ENCODE results near the gene DDX19B. TPM values are rescaled to one million over a fixed set of nuclear protein-coding genes. Genes with fewer than 3 reads are reported as not detected.

Gene DDX19B
- total RNA-seq, 1 donor from 2014 or later: 33.3 TPM

DNA sequence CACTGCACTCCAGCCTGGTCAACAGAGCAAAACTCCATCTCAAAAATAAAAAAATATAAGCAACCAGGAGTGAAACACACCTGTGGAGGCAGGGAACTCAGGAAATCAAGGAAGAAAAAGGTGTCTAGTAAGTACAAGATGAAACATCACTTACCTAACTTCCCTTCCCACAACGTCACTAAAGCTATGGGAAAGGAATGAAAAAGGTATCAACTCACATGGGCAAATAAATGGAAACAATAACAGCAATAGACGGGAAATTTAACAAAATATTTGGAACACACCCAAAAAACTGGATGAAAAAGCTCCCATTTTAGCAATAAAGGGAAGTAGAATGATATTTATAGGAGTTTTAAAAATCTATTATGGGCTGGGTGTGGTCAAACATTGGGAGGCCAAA, 78.8 kb downstream of the DDX19B start:
- H3K9me3 Mint-ChIP-seq: no peaks in the 10 kb centered on the region
- no peak for DNase-seq (ENCODE audit: low spot score)
- peaks cover 2% of the 10 kb centered on the region for H3K4me1 Mint-ChIP-seq (ENCODE audit: low read depth)
- H3K36me3 Mint-ChIP-seq (ENCODE audit: low read depth): peaks cover 48% of the 10 kb centered on the region
- H3K27me3 Mint-ChIP-seq (ENCODE audit: low read depth): no peaks in the 10 kb centered on the region
- H3K27ac Mint-ChIP-seq: no peak overlapping the region
- intact Hi-C loops (cut with micrococcal nuclease): no loop called here
- H3K4me3 Mint-ChIP-seq (ENCODE audit: low read depth): peak overlapping the region; percentile 15

GRCh38 chr16:70378869-70379493, 80.0 kb downstream of the DDX19B start:
- H3K9me3 Mint-ChIP-seq: no peaks in the 10 kb centered on the region
- intact Hi-C loops (cut with micrococcal nuclease): no loop called here
- H3K27ac Mint-ChIP-seq: no peak overlapping the region
- peak overlapping the region; percentile 98 for H3K4me3 Mint-ChIP-seq (ENCODE audit: low read depth)
- H3K27me3 Mint-ChIP-seq (ENCODE audit: low read depth): no peaks in the 10 kb centered on the region
- peaks cover 2% of the 10 kb centered on the region for H3K4me1 Mint-ChIP-seq (ENCODE audit: low read depth)
- H3K36me3 Mint-ChIP-seq (ENCODE audit: low read depth): peaks cover 46% of the 10 kb centered on the region
- no peak for DNase-seq (ENCODE audit: low spot score)

GRCh38 chr16:70380248-70380918, 81.4 kb downstream of the DDX19B start:
- intact Hi-C loops (cut with micrococcal nuclease): loop anchor here (1.0 to 5.0 kb wide), 5 partner anchors 24 to 272 kb away; partner anchors contain the start of gene ST3GAL2
- peaks cover 2% of the 10 kb centered on the region for H3K4me1 Mint-ChIP-seq (ENCODE audit: low read depth)
- no peaks in the 10 kb centered on the region for H3K27me3 Mint-ChIP-seq (ENCODE audit: low read depth)
- peak overlapping the region; percentile 98 for H3K4me3 Mint-ChIP-seq (ENCODE audit: low read depth)
- peak; percentile 54 for DNase-seq (ENCODE audit: low spot score)
- H3K36me3 Mint-ChIP-seq (ENCODE audit: low read depth): peaks cover 42% of the 10 kb centered on the region
- H3K9me3 Mint-ChIP-seq: no peaks in the 10 kb centered on the region
- H3K27ac Mint-ChIP-seq: peak overlapping the region; percentile 80

DNA sequence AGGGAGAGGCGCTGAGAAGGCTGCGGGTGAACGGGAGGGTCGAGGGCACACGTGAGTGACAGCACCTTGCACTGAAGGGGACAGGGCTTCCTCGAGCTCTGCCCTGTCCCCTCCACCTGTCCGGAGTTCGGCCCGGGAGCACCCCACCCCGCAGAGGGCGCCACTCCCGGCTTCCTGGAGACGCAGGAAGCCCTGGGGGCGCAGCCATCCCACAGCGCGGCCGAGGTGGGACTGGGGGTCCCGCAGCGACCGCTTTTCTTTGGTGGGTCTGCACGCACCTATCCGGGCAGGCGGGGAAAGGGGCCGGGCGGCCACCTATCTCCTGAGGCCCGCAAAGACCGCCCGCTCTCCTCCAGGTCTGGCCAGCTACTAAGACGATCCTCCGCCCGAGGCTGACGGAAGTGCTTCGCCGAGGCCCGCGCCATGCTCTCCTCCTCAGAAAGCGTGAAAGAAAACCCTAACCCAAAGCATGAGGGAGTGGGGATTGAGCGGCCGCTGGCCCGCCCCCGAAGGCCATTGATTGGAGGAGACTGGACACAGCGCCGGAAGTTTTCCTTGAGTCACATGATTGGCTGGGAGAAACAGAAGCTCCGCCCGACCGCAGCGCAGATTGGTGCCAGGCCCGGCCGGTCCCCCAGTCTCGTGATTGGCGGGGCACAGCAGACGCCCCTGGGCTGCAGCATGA, 82.1 kb downstream of the DDX19B start:
- Mint-ChIP-seq H3K9me3 (no peaks in the 10 kb centered on the region), H3K27ac (peak overlapping the region; percentile 99), H3K27me3 (ENCODE audit: low read depth) (no peaks in the 10 kb centered on the region), H3K4me1 (ENCODE audit: low read depth) (peaks cover 2% of the 10 kb centered on the region), H3K36me3 (ENCODE audit: low read depth) (peaks cover 38% of the 10 kb centered on the region), H3K4me3 (ENCODE audit: low read depth) (peak overlapping the region; percentile 98)
- intact Hi-C loops (cut with micrococcal nuclease): loop anchor here (1.0 to 5.0 kb wide), 7 partner anchors 24 to 271 kb away; partner anchors contain the start of genes COG4, DDX19A, SF3B3 and ST3GAL2
- DNase-seq (ENCODE audit: low spot score): peak; percentile 97

GRCh38 chr16:70381604-70382342, 82.8 kb downstream of the DDX19B start:
- Mint-ChIP-seq H3K36me3 (ENCODE audit: low read depth) (peaks cover 32% of the 10 kb centered on the region), H3K4me3 (ENCODE audit: low read depth) (peak overlapping the region; percentile 98), H3K27ac (peak overlapping the region; percentile 65), H3K4me1 (ENCODE audit: low read depth) (peaks cover 2% of the 10 kb centered on the region), H3K27me3 (ENCODE audit: low read depth) (no peaks in the 10 kb centered on the region), H3K9me3 (no peaks in the 10 kb centered on the region)
- intact Hi-C loops (cut with micrococcal nuclease): loop anchor here (1.0 to 5.0 kb wide), 5 partner anchors 23 to 271 kb away; partner anchors contain the start of genes COG4, DDX19A and SF3B3
- no peak for DNase-seq (ENCODE audit: low spot score)

DNA sequence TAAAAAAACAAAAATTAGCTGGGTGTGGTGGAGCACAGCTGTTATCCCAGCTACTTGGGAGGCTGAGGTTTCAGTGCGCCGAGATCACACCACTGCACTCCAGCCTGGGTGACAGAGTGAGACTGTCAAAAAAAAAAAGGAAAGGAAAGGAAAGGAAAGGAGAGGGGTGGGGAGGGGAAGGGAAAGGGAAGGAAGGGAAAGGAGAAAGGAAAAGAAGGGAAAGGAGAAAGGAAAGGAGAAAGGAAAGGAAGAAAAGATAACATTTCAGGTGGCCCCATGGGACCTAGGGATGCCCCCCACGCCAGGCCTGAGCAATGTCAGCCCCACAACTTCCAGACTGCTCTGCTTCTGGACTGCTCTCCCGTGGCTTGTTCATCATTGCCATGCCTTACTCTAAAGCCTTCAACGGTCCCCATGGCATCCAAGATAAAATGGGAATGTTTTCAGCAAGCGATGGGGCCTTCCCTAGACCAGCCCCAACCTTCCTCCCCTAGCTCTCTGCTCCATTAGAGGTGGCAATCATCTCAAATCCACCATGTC, 84.5 kb downstream of the DDX19B start:
- Mint-ChIP-seq H3K27me3 (ENCODE audit: low read depth) (no peaks in the 10 kb centered on the region), H3K27ac (no peak overlapping the region), H3K4me1 (ENCODE audit: low read depth) (no peaks in the 10 kb centered on the region), H3K36me3 (ENCODE audit: low read depth) (peaks cover 31% of the 10 kb centered on the region), H3K9me3 (no peaks in the 10 kb centered on the region), H3K4me3 (ENCODE audit: low read depth) (no peak overlapping the region)
- intact Hi-C loops (cut with micrococcal nuclease): loop anchor here (5.0 kb wide), 1 partner anchor 269 kb away; no protein-coding TSS in a partner anchor
- no peak for DNase-seq (ENCODE audit: low spot score)

Other genes with a start within 250 kb of the DDX19B start
- 37.5 and 39.0 TPM in 2 replicates for gene PDPR, start 184.9 kb upstream of the DDX19B start, total RNA-seq
- 0.32 and 0.39 TPM in 2 replicates for gene CLEC18C, start 125.4 kb upstream of the DDX19B start, total RNA-seq
- 32.0 and 32.6 TPM in 2 replicates for gene EXOSC6, start 47.2 kb upstream of the DDX19B start, total RNA-seq
- 103 and 106 TPM in 2 replicates for gene AARS1, start 9.7 kb upstream of the DDX19B start, total RNA-seq
- gene DDX19A, start 47.7 kb downstream of the DDX19B start, total RNA-seq: 55.8 and 58.5 TPM in 2 replicates
- 33.0 and 35.1 TPM in 2 replicates for gene ST3GAL2, start 139.9 kb downstream of the DDX19B start, total RNA-seq
- 19.7 and 21.9 TPM in 2 replicates for gene FCSK, start 155.4 kb downstream of the DDX19B start, total RNA-seq
- gene COG4, start 224.4 kb downstream of the DDX19B start, total RNA-seq: 37.9 and 44.5 TPM in 2 replicates
- gene SF3B3, start 224.6 kb downstream of the DDX19B start, total RNA-seq: 520 and 538 TPM in 2 replicates